COR-L47 (cell line): ENCODE measurements around the gene ARHGAP35.
"Not testable (repeated sequence)": the region's sequence is repeated elsewhere in the genome, so short reads cannot be mapped to it uniquely, and the experiment has no call there.

Experiments
- DNase-seq: peaks from one replicate; lab custom pipeline; 2025; lab: John Stamatoyannopoulos, UW

ARHGAP35 gene

DNA sequence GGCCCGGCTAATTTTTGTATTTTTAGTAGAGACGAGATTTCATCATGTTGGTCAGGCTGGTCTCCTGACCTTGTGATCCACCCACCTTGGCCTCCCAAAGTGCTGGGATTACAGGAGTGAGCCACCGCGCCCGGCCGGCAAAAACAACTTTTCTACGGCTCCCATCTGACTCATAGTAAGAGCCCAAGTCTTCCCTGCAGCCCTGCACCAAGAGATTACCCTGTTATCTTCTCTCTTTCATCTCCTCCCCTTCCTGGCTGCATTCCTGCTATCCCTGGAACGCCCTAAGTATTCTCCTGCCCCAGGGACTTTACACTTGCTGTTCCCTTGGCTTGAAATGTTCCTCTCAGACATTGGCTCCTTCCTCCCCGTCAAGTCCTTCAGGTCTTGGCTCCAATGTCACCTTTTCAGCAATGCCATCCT lies 16.7 kb upstream of the ARHGAP35 start:
- no peak for DNase-seq

DNA sequence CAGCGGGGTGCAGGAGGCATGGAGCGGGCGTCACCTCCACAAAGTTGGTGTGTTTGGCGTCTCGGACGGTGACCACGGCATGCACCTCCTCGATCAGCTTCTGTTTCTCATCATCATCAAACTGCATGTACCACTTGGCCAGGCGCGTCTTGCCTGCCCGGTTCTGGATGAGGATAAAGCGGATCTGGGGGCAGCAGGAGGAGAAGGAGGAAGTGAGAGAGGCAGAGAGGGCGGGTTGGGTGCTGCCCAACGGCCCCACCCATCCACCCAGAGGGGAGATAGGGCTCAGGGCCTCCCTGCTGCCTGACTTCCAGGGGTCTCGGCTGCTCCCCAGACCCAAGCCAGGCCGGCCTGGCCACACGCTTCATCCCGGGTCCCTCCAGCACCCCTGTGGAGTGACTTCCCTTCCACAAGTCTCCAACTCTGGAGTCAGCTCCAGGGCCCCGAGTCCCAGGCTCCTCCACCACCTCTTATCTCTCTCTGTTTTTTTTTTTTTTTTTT lies 14.8 kb upstream of the ARHGAP35 start:
- DNase-seq = no peak

DNA sequence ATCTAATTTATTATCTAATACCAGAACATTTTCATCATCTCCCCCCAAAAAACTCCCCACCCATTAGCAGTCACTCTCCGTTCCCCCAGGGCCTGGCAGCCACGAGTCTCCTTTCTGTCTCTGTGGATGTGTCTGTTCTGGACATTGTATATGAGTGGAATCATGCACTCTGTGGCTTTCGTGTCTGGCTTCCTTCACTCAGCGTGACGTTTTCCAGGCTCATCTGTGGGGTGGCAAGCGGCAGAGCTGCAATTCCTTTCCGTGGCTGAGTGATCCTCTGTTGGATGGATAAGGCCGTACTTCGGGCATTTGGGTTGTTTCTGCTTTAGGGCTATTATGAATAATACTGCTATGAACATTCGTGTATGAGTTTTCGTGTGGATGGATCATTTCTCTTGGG lies 13.3 kb upstream of the ARHGAP35 start:
- no peak for DNase-seq

DNA sequence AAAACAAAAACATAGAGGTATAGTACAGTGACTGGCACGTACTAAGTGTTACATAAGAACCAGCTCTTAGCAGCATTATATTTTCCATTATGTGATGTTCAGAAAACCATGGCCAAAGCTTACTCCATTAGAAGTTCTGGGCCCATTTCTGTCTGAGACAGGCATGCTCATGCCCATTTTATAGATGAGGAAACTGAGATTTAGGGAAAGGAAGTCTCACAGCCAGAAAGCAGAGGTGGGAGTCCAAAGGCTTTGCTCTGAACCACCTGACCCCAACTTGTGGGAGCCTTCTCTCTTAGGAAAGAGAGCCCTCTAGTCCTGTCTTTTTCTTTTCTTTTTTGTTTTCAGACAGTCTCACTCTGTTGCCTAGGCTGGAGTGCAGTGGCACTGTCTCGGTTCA lies 12.4 kb upstream of the ARHGAP35 start:
- no peak for DNase-seq

DNA sequence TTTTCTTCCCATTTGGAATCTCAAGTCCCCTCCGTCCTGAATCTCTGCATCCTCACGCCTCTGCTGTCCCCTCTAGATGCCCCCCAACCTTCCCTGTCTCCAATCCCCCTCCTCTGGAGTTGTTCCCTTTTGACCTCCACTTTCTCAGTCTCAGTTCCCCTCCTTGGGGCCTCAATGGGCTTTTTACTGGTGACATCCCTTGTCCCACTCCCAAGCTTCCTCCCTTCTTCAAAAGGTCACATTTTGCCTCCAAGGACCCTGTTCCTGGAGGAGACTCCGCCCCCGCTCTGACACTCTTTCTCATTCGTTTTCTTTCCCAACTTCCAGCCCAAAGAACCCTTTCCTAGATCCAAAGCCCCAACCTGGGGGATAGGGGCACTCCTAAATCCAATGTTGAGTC lies 11.2 kb upstream of the ARHGAP35 start:
- no peak for DNase-seq

DNA sequence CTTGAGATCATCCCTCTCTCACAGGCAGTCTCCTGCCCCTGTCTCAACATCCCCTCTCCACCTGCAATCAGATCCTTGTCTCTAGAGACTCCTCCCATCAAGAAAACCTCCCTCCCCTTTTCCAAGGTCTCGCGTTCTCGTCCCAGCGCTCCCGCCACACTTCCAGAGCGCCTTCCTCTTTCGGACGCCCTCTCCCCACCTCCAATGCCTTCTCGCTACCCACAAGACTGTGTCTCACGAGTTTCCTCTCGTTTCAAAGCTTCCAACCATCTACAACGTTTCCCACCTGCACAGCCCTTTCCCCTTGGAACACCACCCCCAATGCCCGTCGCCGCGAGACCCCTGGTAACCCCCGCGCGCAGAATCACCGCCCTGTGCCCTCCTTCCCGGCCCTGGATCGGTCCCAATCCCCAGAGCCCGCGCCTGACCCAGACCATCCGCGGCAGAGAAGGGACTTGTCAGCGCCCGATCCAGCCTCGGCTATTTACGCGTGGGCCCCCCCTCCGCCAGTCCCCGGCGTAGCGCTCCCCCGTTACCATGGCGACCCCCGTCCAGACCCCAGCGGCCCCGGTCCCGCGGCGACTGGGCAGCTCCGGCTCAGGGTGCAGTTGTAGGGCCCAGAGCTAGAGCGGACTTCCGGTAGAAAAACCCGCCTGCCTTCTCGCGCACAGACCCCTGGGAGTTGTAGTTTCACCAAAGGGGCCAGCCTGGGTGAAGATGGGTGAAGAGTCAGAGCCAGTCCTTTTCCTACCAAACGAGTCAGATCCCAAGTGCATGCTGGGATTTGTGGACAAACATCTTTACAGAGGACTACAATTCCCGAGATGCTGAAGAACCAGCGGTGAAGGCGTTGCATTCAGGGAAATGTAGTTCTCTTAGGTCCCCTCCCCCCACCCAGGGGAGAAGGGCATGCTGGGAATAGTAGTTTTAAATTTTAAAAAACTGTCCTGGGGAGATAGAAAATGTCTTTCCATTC lies 10.3 kb upstream of the ARHGAP35 start, which contains the start of gene AP2S1:
AP2S1 (minus strand) TSS at position 619 of the 976 bp plus-strand sequence; CDS start at position 539, 80 bp downstream.
- peak; percentile 97 for DNase-seq

DNA sequence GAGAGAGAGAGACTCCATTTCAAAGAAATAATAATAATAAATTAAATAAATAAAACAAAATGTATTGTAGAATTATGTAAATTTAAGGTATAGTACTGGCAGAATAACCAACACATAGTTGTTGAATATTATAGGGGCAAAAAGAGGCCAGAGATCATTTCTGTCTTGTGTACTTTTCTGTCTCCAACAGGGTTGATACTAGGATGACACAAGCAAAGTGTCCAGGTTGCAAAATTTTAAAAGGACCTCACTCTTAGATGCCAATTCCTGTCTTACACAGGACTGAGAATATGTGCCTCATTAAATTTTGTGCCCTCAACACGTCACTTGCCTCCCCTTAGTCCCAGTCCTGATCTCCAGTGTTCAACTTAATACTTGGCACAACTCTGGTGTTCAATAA lies 8.0 kb upstream of the ARHGAP35 start:
- DNase-seq = no peak

DNA sequence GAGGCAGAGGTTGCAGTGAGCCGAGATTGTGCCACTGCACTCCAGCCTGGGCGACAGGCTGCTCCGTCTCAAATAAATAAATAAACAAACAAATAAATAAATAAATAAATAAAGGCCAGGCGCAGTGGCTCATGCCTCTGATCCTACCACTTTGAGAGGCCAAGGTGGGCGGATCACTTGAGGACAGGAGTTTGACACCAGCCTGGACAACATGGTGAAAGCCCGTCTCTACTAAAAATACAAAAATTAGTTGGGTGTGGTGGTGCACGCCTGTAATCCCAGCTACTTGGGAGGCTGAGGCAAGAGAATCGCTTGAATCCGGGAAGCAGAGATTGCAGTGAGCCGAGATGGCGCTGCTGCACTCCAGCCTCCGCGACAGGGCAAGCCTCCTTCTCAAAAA lies 6.1 kb upstream of the ARHGAP35 start:
- DNase-seq = not testable (repeated sequence)

DNA sequence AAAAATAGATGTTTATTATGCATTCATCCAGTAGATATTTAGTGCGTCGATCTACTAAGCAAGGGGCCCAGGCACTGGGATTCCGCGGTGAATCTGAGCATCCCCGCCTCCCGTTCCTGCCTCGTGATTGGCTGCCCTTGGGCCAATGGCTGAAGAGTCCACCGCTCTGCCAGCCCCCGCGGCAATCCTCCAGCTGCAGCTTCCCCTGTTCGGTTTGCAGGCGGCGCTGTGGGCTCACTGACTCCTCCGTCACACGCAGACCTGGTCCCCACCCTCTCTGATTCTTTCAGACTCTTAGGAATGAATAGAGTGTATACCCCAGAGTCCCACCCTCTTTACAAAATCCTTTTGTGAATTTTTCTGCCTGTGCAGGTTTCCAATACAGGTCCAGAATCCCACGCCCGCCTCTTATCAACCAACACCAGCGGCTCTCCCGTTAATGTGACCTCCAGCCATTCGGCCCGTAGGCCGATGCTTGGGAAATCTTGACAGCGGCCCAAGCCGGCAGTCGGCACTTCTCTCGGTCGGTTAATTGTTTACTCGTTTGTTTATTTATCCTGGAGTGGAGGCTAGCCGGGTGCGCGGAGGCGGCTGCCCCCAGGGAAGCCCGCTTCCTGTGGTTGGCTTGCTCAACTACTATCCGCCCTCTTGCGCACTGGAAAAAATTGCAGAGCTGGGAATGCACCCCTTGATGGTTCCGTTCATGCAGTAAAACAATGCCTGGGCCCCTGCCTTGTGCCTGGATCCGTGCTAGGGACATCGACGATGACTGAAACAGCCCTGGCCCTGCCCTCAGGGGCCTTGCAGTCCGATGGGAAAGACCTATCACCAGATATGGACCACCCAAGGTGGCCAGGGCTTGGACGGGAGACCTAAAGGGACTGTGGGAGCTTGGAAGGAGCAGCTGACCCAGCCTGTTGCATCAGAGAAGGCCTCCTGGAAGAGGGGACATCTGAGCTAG lies 4.5 kb upstream of the ARHGAP35 start:
- peak; percentile 94 for DNase-seq

DNA sequence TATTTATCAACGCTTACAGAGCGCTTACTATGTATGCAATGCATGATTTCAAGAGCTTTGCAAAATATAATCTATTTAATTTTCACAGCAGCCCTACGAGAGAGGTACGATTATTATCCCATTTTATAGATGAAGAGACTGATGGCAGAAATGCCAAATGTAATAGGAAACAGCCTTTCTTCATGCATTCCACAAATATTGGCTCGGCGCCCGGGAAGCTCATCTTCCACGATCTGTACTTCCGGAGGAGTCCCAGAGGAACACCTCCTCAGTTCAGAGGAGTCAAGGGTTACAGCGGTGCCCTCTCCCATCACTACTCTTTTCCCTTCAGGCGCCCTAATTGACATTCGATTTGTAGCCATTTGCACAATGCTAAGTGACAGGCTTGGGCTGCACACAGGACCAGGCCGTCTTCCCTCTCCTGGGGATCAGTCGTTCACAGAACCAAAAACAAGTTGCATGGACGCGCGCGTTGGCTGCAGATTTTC lies 1.1 kb upstream of the ARHGAP35 start:
- peak; percentile 88 for DNase-seq

DNA sequence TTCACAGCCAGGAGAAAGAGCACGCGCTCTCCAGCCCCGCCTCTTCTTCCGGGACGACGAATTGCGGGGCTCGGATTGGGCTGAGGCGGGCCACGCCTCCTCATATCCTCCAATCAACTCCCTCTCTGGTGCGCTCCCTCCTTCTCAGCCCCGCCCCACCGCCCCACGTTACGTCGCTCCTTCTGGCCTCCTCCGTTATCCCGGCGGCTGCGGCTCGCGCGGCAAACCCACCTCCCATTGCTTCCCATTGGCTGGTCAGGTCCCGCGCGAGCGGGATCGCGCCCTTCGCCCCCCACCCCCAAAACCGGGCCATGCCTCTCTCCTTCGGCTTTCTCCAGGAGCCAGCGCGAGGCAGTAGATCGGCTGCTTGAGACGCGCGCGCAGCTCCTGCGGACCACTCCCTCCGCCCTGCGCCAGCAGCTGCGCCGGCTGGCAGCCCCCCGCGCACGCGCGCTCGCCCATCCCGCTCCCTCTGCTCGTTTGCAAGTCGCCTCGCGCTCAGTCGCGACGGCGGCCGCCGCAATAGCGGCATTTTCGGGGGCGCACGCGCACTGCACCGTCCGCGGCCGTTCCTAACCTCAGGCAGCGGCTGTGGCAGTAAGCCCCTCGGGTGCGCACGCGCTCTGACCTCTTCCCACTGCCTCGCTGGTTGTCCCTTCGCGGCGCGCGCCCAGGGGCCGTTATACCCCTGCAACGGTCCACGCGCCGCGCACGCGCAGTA lies 512 bp upstream of the ARHGAP35 start:
- peak; percentile 99 for DNase-seq

DNA sequence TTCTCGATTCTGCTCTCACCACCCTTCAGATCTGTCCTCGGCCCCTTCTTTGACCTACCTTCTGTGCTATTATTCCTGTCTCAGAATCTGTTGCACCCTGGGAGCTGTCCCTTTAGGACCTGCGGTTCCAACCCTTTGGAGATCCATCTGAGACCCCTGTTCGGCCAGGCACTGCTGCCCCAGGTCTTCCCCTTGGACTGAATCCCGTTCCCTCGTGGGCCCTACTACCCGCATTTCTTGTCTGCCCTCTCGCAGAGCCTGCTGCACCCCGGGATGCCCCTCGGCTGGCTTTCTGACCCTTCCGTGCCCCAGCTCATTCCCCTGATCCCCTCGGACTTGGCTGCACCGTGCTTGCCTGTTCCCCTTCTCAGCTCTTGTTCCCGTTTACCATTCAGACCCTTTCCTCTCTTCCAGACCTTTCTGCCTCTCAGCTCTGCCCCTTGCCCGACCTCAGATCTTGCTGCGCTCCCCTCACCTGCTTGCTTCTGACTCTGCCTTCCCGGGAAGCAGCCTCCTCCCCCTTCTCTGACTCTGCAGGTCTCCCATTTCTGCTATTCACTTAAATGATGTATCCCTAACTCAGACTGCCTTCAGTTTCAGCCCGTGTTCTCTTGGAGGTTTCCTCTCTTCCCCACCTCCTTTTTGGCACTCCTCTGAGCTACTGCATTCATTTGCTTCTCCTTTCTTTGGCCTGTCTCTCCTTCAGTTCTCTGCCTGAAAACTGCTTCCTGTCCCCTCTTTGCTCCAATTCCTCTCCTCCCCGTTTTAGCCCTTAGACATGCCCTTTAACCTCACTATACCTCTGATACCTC lies 1.1 kb downstream of the ARHGAP35 start:
- no peak for DNase-seq

DNA sequence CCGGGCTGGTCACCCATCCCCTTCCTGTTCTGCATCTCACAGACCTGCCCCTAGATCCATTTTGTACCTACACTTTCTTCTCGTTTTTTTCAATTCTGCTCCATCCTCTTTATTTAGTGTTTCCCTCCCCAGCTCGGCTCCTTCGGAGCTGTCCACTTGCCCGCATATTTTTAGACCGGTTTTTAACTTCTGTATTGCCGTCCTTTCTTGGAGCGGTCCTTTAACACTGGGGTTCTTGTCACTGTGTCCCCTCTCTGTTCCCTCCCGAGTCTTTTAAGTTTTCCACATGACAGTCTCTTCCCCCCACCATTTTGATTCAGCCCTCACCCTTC lies 1.7 kb downstream of the ARHGAP35 start:
- no peak for DNase-seq

DNA sequence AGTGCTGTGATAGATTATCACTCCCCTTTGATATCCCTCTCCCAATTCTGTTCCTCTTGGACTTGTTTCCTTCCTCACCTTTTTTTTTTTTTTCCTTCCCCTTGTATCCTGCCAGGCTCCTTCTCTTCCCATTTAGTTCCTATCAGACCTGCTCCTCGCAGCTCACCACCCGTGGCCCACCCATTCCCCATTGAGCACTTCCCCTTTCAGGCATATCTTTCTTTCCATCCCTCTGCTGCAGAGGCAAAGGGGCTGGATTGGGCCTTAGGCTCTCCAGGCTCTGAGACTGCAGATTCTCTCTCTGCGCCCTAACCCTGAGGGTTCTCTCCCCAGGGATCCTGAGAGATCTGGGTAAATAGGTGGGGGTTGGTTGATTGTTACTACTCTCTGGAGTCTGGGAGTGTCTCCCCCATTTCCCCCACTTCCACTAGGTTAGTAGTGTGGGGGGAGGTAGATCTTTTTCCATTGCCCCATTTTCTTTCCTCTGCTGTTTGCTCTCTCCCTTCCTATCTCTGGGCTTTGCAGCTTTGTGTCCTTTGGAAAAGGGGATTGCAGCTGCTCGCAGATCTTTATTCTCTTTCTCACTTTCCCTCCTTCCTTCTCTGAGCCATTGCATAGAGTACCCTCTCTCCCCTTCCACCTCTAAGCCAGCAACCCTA lies 2.3 kb downstream of the ARHGAP35 start:
- no peak for DNase-seq

DNA sequence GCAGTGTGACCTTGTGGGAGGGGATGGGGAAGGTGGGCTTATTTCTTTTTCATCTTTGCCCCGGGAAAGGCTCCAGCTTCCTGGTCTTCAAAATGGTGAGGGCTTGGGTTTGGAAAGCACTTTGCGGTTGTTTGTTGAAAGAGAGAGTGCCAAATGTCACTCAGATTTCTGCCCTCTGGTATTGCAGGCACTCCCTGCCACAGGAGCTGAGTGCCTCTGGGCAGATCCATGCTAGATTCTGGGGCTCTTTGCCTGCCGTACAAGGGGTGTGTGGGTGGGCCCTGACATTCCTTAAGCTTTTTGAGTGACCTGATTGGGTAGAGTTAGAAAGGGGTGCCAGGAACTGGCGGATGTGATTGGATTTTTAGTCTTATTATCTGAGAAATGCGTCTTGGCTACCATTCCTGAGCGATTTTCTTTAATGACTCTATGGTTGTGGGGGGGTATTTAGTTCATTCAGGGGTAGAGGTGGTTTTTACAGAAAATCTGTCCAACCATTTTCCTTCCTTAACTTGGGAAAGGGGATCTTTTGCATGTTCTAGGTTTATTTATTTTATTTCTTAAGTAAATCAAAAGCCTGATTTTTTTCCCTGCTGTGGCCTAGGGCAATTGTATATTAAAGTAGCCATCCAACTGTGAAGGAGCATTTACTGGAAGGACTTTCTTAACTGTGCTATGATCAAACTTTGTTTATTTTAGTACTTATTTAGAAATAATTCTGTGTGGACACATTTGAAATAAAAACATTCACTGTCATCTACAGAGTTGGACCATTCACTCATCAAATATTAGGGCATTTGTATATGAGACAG lies 3.2 kb downstream of the ARHGAP35 start:
- no peak for DNase-seq

DNA sequence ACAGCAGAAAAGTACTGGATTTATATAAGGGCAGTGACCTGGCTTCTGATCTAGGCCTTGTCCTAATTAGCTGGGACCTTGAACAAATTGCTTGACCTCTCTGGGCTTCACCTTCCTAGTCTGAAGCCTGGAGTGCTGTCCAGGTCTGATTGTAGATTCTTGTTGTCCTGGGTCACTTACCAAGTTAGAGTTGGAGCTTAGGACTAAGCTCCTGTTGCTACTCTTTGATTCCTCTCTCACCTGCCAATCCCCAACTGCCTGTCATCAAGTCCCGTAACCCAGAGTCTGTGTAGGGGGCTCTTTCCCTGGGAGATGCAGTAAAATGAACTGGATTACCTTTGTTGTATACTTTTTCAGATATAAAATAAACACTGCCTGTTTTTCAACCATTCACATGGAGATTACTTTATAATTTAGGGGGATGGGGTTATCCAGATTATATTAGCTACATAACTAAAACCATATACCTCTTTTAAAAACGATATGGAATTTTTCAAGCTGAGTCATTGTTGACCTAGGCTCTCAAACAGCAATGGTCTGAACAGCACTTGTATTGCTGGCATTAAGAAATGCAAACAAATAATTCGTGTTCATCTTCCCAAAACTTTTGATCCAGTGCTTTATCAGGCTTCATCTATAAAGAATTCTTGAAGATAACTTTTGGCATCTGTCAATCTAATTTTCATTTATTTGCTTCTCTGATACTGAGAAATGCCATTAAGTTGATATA lies 5.8 kb downstream of the ARHGAP35 start:
- no peak for DNase-seq

DNA sequence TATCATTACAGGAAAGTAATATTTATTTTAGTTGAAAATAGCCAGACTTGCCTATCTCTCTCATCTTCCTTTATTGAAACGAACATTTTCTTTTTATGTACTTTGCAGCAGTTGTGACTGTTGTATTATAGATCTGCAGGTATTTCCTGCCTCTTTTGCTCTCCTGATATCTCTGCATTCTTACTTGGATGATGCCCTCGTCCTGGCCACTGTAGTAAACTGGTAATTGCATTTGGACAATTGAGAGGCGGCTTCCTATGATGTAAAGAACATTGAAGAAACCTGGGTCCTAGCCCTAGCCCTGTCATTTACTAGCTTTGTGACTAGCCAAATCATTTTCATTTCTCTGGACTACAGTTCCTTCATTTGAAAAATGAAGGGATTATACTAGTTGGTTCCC lies 6.4 kb downstream of the ARHGAP35 start:
- no peak for DNase-seq

DNA sequence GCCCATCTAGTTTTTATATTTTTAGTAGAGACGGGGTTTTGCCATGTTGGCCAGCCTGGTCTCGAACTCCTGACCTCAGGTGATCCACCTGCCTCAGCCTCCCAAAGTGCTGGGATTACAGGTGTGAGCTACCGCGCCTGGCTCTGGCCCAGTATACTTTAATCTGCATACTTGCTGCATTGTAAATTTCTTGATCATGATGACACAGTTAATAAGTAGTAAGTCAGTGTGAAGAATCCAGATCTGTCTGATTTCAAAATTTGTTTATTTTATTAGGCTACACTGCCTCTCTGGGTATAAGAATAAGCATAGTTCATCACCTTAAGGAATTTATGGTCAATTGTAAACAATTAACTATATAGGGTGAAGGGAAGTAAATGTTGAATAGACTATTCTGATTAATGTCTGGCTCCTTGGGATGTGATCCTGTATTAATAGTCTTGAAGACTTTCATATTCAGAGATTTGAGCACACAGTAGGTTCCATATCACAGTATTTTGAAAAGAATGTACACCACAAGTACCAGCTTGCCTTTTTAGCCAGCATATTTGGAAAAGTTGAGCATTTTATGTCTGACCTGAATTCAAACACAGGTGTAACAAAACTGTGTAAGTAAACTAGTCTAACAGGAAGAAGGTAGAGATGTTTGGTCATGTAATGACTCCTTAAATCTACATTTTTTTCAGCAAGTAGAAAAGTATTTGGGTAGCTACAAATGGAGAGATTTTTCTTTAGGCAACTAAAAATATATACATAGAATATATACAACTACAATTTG lies 7.4 kb downstream of the ARHGAP35 start:
- DNase-seq = no peak
